ENCODE measurements around the gene LGMN. TPM values are rescaled to one million over a fixed set of nuclear protein-coding genes. Genes with fewer than 3 reads are reported as not detected.
"Not testable (repeated sequence)": the region's sequence is repeated elsewhere in the genome, so short reads cannot be mapped to it uniquely, and the experiment has no call there.

The LGMN gene
- total RNA-seq, 1 donor from 2014 or later = 1.1 TPM

DNA sequence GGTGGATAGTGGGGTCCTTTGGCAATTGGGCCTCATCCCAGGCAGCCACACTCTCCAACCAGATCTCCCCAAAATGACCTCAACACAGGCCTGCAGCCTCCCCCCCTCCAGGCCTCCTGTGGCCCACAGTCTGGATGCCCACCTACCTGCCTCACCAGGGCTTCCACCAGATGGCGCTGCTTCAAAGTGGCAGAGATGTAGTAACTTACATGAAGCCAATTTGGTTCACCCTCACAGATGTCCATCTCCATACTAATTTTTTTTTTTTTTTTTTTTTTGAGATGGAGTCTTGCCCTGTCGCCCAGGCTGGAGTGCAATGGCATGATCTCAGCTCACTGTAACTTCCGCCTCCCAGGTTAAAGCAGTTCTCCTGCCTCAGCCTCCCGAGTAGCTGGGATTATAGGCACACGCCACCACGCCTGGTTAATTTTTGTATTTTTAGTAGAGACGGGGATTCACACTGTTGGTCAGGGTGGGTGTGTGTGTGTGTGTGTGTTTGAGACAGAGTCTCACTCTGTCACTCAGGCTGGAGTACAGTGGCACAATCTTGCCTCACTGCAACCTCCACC lies 33.6 kb downstream of the LGMN start:
- DNase-seq (ENCODE audit: low spot score) = peak; percentile 65
- not testable (repeated sequence) for H3K9me3 Mint-ChIP-seq; H3K36me3 Mint-ChIP-seq (ENCODE audit: low read depth); H3K4me1 Mint-ChIP-seq (ENCODE audit: low read depth); H3K4me3 Mint-ChIP-seq (ENCODE audit: low read depth); H3K27ac Mint-ChIP-seq
- intact Hi-C loops (cut with micrococcal nuclease) = loop anchor here (1.0 kb wide), 1 partner anchor 68 kb away; no protein-coding TSS in a partner anchor
- peaks cover 24% of the 10 kb centered on the region for H3K27me3 Mint-ChIP-seq (ENCODE audit: low read depth)

DNA sequence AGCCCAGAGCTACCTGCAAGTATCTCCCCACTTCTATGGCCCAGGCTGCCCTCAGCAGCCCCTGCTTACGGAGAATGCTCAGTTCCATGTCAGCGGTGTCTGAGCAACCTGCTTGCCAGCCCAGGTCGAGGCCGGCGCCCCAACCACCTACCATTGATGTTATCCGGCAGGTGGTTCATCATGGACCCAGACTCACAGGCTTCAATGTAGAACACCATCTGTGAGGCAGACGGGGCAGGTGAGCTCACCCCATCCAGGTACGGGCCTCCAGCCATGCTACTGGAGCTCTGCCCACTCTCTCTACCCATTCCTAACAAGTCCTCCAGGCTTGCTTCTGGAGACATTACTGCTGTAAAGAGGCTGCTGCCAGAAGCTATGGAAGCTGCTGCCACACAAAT lies 35.8 kb downstream of the LGMN start:
- Mint-ChIP-seq H3K27me3 (ENCODE audit: low read depth) (peaks cover 15% of the 10 kb centered on the region), H3K36me3 (ENCODE audit: low read depth) (no peaks in the 10 kb centered on the region), H3K4me1 (ENCODE audit: low read depth) (peaks cover 3% of the 10 kb centered on the region), H3K4me3 (ENCODE audit: low read depth) (no peak overlapping the region), H3K27ac (no peak overlapping the region), H3K9me3 (no peaks in the 10 kb centered on the region)
- DNase-seq (ENCODE audit: low spot score) = no peak
- intact Hi-C loops (cut with micrococcal nuclease) = no loop called here

DNA sequence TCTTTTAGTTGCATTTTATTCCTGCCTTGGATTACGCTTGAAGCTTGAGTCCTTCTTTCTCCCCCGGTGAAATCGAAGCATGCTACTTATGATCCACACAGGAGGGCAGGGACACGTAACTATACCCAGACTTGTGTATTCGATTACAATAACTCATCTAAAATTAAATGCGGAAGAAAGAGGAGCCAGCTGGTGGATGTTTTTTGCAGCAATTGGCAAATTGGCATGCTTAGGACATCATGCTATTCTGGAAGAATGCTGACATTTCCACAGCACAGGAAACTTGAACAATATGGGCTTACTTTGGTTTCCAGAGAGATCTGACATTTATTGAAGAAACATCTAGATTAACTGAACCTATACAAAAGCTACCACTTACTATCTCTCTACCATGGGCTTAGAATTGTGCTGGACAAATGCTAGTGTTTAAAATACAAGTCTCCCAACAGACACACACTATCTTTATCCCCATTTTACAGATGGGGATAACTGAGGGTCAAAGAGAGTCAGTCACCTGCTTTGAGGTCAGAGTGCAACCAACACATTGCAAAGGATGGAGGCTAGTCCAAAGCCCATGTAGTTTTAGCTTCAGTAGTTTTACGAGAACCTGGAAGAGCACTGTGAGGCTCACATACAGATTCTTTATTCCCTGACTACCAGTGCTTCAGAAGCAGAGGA lies 36.3 kb downstream of the LGMN start:
- DNase-seq (ENCODE audit: low spot score) = no peak
- Mint-ChIP-seq H3K4me3 (ENCODE audit: low read depth) (no peak overlapping the region), H3K27me3 (ENCODE audit: low read depth) (peaks cover 11% of the 10 kb centered on the region), H3K27ac (no peak overlapping the region), H3K36me3 (ENCODE audit: low read depth) (no peaks in the 10 kb centered on the region), H3K9me3 (no peaks in the 10 kb centered on the region), H3K4me1 (ENCODE audit: low read depth) (no peaks in the 10 kb centered on the region)
- intact Hi-C loops (cut with micrococcal nuclease) = no loop called here

DNA sequence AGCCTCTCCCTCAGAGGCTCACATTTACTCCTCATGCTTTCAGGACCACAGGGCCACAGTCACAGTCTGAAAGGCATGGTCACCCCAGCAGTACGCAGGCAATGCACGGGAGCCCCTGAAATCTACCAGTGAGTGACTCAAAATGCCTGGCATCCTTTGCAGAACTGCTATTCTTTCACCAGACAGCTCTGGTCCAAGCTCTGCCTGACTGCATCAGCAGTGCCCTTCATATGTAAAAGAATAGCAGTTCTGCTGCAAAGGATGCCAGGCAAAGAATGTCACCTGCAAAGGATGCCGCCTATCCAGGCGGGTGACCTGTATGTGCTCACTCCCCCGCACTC lies 38.5 kb downstream of the LGMN start:
- no peak overlapping the region for H3K27ac Mint-ChIP-seq
- no peaks in the 10 kb centered on the region for H3K36me3 Mint-ChIP-seq (ENCODE audit: low read depth)
- H3K27me3 Mint-ChIP-seq (ENCODE audit: low read depth) = peaks cover 11% of the 10 kb centered on the region
- no peaks in the 10 kb centered on the region for H3K4me1 Mint-ChIP-seq (ENCODE audit: low read depth)
- no peaks in the 10 kb centered on the region for H3K9me3 Mint-ChIP-seq
- intact Hi-C loops (cut with micrococcal nuclease) = no loop called here
- no peak overlapping the region for H3K4me3 Mint-ChIP-seq (ENCODE audit: low read depth)
- no peak for DNase-seq (ENCODE audit: low spot score)

DNA sequence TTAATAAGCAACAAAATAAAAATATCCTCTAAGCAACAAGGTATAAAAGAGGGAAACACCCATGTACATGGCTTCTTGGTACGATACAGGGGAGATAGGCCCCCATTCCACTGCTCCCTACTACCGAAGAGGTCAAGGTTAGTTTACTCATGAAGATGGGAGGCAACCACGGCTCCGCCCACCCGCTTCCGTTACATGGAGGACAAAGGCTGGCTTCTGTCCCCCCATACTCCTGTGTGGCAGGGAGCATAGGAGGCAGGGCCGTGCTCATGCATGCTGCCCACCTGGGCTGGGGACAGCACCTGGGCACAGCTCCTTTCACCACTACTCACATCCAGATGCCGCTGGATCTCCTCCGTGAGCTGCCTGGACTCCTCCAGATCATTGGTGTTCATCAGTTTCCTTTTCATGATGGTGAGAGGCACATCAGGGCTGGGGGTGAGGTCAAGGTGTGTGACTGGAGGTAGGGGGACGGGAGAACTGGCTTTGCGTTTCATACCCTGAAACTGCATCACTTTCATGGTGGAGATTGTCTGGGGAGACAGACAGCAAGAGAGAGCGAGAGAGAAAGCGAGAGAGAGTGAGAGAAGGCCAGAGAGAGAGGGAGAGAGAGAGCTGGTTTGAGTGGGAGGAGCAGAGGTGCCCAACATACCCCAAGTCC lies 39.0 kb downstream of the LGMN start:
- Mint-ChIP-seq H3K4me1 (ENCODE audit: low read depth) (no peaks in the 10 kb centered on the region), H3K27ac (no peak overlapping the region), H3K9me3 (no peaks in the 10 kb centered on the region), H3K4me3 (ENCODE audit: low read depth) (no peak overlapping the region), H3K27me3 (ENCODE audit: low read depth) (peaks cover 15% of the 10 kb centered on the region), H3K36me3 (ENCODE audit: low read depth) (no peaks in the 10 kb centered on the region)
- intact Hi-C loops (cut with micrococcal nuclease) = no loop called here
- DNase-seq (ENCODE audit: low spot score) = no peak

DNA sequence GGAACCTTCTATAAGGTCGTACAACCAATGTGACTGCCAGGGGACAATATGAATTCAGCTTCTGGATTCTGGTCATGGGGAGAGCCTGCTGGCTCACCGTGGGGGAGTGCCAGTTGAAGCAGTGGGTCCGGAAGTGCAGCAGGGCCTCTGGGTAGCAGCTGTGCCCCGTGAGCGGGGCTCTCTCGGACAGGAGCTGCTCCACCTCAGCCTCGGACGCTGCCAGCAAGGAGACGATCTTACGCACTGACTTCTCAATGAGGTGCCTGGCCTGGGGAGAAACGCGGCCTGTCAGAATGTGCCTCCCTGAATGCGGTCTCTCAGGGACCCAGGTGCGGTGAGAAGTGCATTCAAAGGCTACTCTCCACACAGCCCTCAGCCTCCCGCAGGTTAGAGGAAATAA lies 42.0 kb downstream of the LGMN start:
- Mint-ChIP-seq H3K9me3 (no peaks in the 10 kb centered on the region), H3K4me1 (ENCODE audit: low read depth) (no peaks in the 10 kb centered on the region), H3K27ac (no peak overlapping the region), H3K36me3 (ENCODE audit: low read depth) (no peaks in the 10 kb centered on the region), H3K4me3 (ENCODE audit: low read depth) (no peak overlapping the region), H3K27me3 (ENCODE audit: low read depth) (peaks cover 12% of the 10 kb centered on the region)
- intact Hi-C loops (cut with micrococcal nuclease) = no loop called here
- no peak for DNase-seq (ENCODE audit: low spot score)

DNA sequence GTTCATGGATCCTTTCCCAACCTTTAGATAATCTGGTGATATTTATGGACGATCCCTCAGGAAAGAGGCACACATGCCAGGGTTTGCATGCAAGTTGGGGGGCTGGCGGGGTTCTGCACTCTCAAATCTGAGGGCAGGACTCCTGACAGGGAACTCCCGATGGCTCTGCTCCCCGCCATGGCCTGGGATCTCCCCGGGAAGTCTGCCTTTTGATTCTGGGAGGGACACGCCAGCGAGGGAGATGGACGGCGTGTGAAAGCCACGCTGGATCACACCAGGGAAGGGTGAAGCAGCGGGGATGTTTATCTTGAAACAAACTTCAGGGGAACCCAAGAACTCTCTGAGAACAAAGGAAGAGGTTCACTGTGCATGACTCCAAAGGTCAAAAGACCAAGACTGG lies 43.6 kb downstream of the LGMN start:
- no peaks in the 10 kb centered on the region for H3K36me3 Mint-ChIP-seq (ENCODE audit: low read depth)
- no peak for DNase-seq (ENCODE audit: low spot score)
- peaks cover 13% of the 10 kb centered on the region for H3K27me3 Mint-ChIP-seq (ENCODE audit: low read depth)
- no peak overlapping the region for H3K4me3 Mint-ChIP-seq (ENCODE audit: low read depth)
- intact Hi-C loops (cut with micrococcal nuclease) = no loop called here
- no peak overlapping the region for H3K27ac Mint-ChIP-seq
- no peaks in the 10 kb centered on the region for H3K9me3 Mint-ChIP-seq
- no peaks in the 10 kb centered on the region for H3K4me1 Mint-ChIP-seq (ENCODE audit: low read depth)

DNA sequence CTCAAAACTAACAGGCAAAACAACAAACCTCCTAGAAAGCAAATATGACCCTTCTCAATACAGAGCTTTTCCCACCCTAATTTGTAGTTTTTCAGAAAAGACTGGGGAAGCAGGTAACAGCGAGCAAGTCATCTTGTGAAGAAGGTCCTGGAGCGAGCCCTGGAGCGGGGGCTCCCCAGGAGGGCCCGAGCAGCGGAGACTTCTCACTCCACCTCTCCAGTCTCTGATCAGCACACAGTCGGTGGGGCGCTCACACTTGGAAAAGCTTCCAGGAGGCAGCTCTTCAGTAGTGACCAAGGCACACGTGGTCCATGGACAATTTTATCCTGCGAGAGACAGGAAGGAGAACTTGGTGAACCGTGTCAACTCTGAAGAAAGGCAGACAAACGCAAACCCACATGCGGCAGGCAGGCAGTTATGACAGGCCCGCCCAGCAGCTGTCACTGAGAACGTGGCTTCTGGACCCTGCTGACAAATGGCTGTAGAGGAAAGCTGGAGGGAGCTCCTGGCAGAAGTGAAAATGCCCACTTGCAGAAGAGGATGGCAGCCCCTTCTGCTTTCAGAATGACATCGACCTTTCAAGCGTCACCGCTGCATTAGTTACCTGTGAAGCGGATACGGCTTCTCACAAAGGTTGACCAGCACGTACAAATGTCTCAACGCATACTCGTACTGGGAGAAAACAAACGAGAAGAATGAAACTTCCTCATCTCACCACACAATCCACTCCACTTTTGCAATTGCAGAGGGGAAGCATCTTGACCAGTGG lies 44.2 kb downstream of the LGMN start:
- H3K27me3 Mint-ChIP-seq (ENCODE audit: low read depth) = peaks cover 13% of the 10 kb centered on the region
- H3K4me1 Mint-ChIP-seq (ENCODE audit: low read depth) = no peaks in the 10 kb centered on the region
- no peaks in the 10 kb centered on the region for H3K9me3 Mint-ChIP-seq
- H3K27ac Mint-ChIP-seq = no peak overlapping the region
- no peak for DNase-seq (ENCODE audit: low spot score)
- no peaks in the 10 kb centered on the region for H3K36me3 Mint-ChIP-seq (ENCODE audit: low read depth)
- H3K4me3 Mint-ChIP-seq (ENCODE audit: low read depth) = no peak overlapping the region
- intact Hi-C loops (cut with micrococcal nuclease) = no loop called here

DNA sequence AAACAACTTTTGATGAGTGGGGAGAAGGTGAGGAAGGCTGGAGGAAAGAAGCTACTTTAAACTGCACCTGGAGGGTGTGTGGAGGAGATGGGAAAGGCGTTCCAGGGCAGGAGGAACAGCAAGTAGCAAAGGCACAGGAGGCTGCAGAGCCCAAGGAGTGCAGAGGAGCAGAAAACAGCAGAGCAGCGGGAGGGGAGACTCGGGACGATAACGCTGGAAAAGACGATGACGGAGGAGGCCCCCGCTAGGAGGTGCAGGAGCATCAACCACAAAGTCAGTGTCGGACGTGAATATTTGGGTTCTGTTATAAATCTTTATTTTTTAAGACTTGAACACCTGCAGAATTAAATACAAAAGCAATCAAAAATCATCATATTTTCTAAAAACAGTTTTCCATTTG lies 44.9 kb downstream of the LGMN start:
- H3K27me3 Mint-ChIP-seq (ENCODE audit: low read depth) = peaks cover 13% of the 10 kb centered on the region
- no peak overlapping the region for H3K27ac Mint-ChIP-seq
- no peaks in the 10 kb centered on the region for H3K4me1 Mint-ChIP-seq (ENCODE audit: low read depth)
- H3K9me3 Mint-ChIP-seq = no peaks in the 10 kb centered on the region
- no peak for DNase-seq (ENCODE audit: low spot score)
- no peaks in the 10 kb centered on the region for H3K36me3 Mint-ChIP-seq (ENCODE audit: low read depth)
- H3K4me3 Mint-ChIP-seq (ENCODE audit: low read depth) = no peak overlapping the region
- intact Hi-C loops (cut with micrococcal nuclease) = no loop called here

DNA sequence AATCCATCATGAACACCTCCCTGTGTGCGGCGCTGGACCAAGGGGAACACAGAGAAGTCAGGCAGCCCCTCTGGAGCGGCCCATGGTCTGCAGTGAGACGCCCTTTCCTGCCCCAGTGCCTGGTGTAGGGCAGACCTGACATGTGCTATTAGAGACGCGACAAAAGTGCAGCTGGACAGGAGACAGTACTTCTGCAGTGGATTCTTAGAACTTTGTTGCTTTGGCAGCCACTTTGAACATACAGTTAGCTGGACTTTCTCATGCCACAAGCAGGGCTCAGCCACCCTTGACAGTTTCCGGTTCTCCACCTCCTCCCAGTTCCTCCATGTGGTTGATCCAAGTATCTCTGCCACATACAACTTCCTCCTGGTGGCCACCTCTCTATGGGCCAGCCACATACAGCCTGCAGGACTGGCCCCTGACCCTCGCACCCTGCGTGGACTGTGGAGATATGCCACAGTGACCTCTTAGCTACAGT lies 45.9 kb downstream of the LGMN start:
- H3K4me3 Mint-ChIP-seq (ENCODE audit: low read depth) = no peak overlapping the region
- intact Hi-C loops (cut with micrococcal nuclease) = no loop called here
- DNase-seq (ENCODE audit: low spot score) = no peak
- H3K9me3 Mint-ChIP-seq = no peaks in the 10 kb centered on the region
- no peak overlapping the region for H3K27ac Mint-ChIP-seq
- H3K27me3 Mint-ChIP-seq (ENCODE audit: low read depth) = peaks cover 22% of the 10 kb centered on the region
- no peaks in the 10 kb centered on the region for H3K4me1 Mint-ChIP-seq (ENCODE audit: low read depth)
- H3K36me3 Mint-ChIP-seq (ENCODE audit: low read depth) = no peaks in the 10 kb centered on the region

DNA sequence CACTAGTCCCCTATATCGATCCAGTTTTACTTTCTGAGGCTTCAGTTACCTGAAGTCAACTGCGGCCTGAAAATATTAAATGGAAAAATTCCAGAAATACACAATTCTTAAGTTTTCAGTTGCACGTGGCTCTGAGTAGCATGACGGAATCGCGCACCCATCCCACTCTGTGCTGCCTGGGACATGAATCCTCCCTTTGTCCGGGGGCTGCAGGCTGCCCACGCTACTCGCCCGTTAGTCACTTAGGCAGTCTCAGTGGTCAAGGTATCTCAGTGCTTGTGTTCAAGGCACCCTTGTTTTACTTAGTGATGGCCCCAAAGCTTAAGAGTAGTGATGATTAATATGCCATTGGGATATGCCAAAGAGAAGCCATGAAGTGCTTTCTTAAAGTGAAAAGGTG lies 46.6 kb downstream of the LGMN start:
- Mint-ChIP-seq H3K36me3 (ENCODE audit: low read depth) (no peaks in the 10 kb centered on the region), H3K27ac (no peak overlapping the region), H3K4me1 (ENCODE audit: low read depth) (no peaks in the 10 kb centered on the region), H3K9me3 (no peaks in the 10 kb centered on the region), H3K4me3 (ENCODE audit: low read depth) (no peak overlapping the region), H3K27me3 (ENCODE audit: low read depth) (peaks cover 27% of the 10 kb centered on the region)
- intact Hi-C loops (cut with micrococcal nuclease) = no loop called here
- no peak for DNase-seq (ENCODE audit: low spot score)

DNA sequence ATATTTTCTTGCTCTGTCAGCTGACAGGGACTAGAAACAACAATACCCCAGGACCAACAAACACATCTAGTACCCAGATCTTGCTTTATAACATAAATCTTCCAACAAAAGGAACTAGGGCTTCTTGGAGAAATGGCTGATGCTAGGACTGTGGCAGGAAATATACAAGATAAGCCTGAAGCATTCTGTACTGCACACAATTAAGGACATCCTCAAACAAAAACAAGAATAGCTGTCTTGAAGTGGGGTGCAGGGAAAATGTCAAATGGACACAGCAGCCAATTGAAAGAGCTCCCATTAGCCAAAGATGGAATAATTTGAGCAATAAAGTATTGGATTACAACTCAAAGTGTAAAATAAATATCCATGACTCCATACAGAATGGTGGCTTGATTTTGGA lies 50.0 kb downstream of the LGMN start:
- no peak overlapping the region for H3K27ac Mint-ChIP-seq
- no peak for DNase-seq (ENCODE audit: low spot score)
- intact Hi-C loops (cut with micrococcal nuclease) = no loop called here
- no peaks in the 10 kb centered on the region for H3K36me3 Mint-ChIP-seq (ENCODE audit: low read depth)
- H3K27me3 Mint-ChIP-seq (ENCODE audit: low read depth) = peaks cover 31% of the 10 kb centered on the region
- H3K4me1 Mint-ChIP-seq (ENCODE audit: low read depth) = no peaks in the 10 kb centered on the region
- no peak overlapping the region for H3K4me3 Mint-ChIP-seq (ENCODE audit: low read depth)
- no peaks in the 10 kb centered on the region for H3K9me3 Mint-ChIP-seq

DNA sequence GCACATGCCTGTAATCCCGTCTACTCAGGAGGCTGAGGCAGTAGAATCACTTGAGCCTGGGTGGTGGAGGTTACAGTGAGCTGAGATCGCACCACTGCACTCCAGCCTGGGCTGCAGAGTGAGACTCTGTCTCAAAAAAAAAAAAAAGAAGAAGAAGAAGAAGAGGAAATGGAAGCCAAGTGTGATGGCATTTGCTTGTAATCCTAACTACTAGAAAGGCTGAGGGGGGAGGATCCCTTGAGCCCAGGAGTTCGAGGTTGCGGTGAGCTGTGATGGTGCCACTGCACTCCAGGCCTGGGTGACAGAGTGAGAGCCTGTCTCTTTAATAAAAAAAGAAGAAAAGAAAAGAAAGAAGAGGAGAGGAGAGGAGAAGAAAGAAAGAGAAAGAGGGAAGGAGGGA lies 52.1 kb downstream of the LGMN start:
- intact Hi-C loops (cut with micrococcal nuclease) = no loop called here
- no peaks in the 10 kb centered on the region for H3K9me3 Mint-ChIP-seq
- no peaks in the 10 kb centered on the region for H3K4me1 Mint-ChIP-seq (ENCODE audit: low read depth)
- no peak for DNase-seq (ENCODE audit: low spot score)
- no peaks in the 10 kb centered on the region for H3K36me3 Mint-ChIP-seq (ENCODE audit: low read depth)
- no peak overlapping the region for H3K4me3 Mint-ChIP-seq (ENCODE audit: low read depth)
- H3K27ac Mint-ChIP-seq = no peak overlapping the region
- H3K27me3 Mint-ChIP-seq (ENCODE audit: low read depth) = peaks cover 30% of the 10 kb centered on the region

Data from activated T-helper 2 cell treated with anti-CD3 and anti-CD28 coated beads, Interferon-gamma antibody, Interleukin-2, Interleukin-4, amounts not matched to agents 10 μg/mL and 5 μg/mL and 100 μg/mL, durations not matched to agents 14 hours and 24 hours and 36 hours (primary cell).